Breast epithelium (tissue), 4 donors: ENCODE measurements around the gene KCNE1. TPM values are rescaled to one million over a fixed set of nuclear protein-coding genes. Genes with fewer than 3 reads are reported as not detected.
"Not testable (repeated sequence)": the region's sequence is repeated elsewhere in the genome, so short reads cannot be mapped to it uniquely, and the experiment has no call there.

Experiments used
- DNase-seq, 2 donors: peaks; one replicate each; pipeline ENCODE4 v3.0.0-alpha.2; 2019; ENCODE audit warnings: low spot score in 2 of 2
- H3K27ac ChIP-seq, 2 donors: fragments of 200-600 bp; sonication (generic) in 1 of 2; one replicate each; pipeline ENCODE4 v1.5.1; 2016 to 2019; ENCODE audit warnings: mild to moderate bottlenecking in 1 of 2
- H3K27me3 ChIP-seq, 2 donors: fragments of 200-600 bp; sonication (generic) in 1 of 2; one replicate each; pipeline versions ENCODE4 v1.5.1 to v1.6.0; 2017 to 2019; ENCODE audit warnings: control low read depth in 1 of 2, mild to moderate bottlenecking in 1 of 2
- H3K36me3 ChIP-seq: fragments of 200-600 bp; one replicate; pipeline ENCODE4 v1.5.1; 2019
- H3K4me1 ChIP-seq, 2 donors: fragments of 200-600 bp; sonication (generic); one replicate each; pipeline ENCODE4 v1.5.1; 2016 to 2019; ENCODE audit warnings: control low read depth in 1 of 2
- H3K4me3 ChIP-seq, 3 donors: fragments of 200-600 bp; sonication (generic); 1 replicate in 2 of 3; 2 replicates in 1 of 3; pipeline ENCODE4 v1.5.1; 2016 to 2019; ENCODE audit warnings: mild to moderate bottlenecking in 3 of 3, moderate library complexity in 2 of 3
- H3K9me3 ChIP-seq, 2 donors: fragments of 200-600 bp; sonication (generic) in 1 of 2; one replicate each; pipeline ENCODE4 v1.5.1; 2016 to 2019; ENCODE audit warnings: control low read depth in 1 of 2
- intact Hi-C: fragments of 100-400 bp; cut with DNase I; formaldehyde crosslinking; loops from one replicate; pipeline ENCODE4 v1.15.1; 2023; ENCODE audit warnings: low total_unique reads
- total RNA-seq, 3 donors: library from RNA; depleted of rRNA; stranded (reverse); fragments of >200 nt; gene quantifications; one replicate each; pipeline ENCODE4 v1.1.0, GENCODE V29; 2016

KCNE1 gene
- total RNA-seq, 3 donors from 2014 or later = 1.6 to 6.7 (median 2.2) TPM

DNA sequence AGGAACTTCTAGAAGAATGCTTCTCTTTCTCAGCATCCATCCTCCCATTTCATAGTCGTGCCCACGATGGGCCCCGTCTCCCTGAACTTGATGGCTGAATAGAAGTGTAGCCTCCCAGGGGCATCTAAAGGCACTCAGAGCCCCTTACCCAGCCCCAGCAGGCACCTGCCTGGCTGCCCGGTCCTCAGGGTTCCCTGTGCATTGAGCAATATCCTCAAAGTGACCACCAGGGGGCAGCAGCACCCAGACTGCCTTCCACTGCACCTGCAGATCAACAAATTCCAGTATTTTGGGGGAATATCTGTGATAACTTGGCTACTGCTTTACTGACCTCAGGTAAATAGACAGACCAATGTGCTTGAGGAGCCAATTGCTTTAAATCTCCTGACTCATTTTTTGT, 68.5 kb downstream of the KCNE1 start:
- H3K4me1 ChIP-seq, H3K27ac ChIP-seq, intact Hi-C loops, H3K9me3 ChIP-seq, H3K4me3 ChIP-seq, DNase-seq, H3K36me3 ChIP-seq, H3K27me3 ChIP-seq: not testable (repeated sequence)

DNA sequence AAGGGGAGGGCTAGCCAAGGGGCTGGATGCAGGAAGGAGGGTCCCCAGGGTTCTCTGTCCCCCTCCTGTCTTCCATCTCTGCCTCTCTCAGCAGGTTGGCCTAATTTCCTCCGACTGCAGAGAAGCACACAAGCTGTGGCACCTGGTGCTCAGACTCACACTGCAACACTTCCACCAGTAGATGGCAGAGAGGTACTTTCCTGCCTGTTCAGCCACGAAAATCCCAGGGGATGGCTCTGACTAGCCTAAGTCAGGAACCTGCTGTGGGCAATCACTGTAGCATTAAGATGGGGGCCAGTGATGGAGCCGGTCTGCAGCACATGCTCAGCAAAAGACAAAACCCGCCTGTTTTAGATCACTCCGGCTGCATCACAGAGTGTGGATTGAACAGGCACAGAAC, 82.3 kb downstream of the KCNE1 start:
- intact Hi-C loops, DNase-seq, H3K4me1 ChIP-seq, H3K27ac ChIP-seq, H3K36me3 ChIP-seq, H3K4me3 ChIP-seq, H3K27me3 ChIP-seq, H3K9me3 ChIP-seq: not testable (repeated sequence)

DNA sequence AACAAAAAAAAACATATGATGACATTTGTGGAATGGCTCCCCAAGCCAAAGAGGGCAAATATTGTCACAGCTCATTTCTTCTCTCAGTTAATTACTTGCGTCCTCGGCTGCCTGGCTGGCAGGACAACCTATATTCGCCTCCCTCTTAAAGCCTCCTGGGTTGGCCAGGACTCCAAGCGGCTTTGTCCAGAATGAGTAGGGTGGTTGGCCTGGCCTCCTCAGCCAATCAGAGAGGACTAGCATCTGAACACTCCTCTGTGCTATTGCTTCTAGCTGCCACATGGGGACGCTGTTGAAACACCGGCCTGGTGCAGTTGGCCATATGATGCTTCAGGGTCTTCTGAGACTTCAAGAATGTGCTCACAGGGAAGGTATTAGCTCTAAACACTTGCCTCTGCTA, 83.6 kb downstream of the KCNE1 start:
- DNase-seq, H3K27ac ChIP-seq, H3K36me3 ChIP-seq, H3K4me3 ChIP-seq, H3K9me3 ChIP-seq, intact Hi-C loops, H3K4me1 ChIP-seq, H3K27me3 ChIP-seq: not testable (repeated sequence)

DNA sequence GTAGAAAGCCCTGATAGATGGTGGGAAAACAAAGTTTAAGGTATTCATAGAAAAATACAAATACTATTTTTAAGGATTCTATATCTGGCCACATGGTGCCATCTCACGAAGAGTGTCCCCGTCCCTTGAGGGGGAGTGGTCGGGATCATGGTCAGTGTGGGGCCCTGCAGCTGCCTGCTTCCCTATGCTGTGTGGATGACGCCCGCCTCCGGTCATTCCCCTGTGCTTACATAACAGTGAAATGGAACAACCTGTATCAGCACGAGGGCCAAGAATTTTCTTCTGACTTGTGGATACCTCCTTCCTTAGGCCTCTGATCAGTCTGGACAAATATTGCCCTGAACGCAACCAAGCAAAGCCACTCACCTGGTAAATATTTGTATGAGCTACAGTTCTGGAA, 84.7 kb downstream of the KCNE1 start:
- H3K4me1 ChIP-seq, intact Hi-C loops, H3K36me3 ChIP-seq, H3K4me3 ChIP-seq, DNase-seq, H3K27me3 ChIP-seq, H3K27ac ChIP-seq, H3K9me3 ChIP-seq: not testable (repeated sequence)

DNA sequence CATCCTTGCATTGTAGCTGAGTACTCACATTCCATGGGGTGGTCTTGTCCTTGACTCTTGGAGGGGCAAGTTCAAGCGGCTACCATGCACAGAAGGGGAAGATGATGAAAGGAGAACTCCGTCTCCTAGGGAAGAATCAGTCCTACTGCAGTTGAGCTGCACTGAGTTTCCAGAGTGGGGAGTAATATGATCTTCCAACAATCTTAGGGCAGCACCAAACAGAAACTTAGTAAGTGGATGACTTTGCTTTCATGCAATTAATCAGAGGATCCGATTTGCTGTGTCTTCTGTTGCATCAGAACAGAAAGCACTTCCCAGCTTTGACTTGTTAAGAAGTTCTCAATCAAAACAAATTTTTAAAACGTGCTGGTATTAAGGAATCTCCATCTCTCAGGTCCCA, 88.2 kb downstream of the KCNE1 start, which contains the start of gene SMIM34:
TSS of gene SMIM34 (minus strand) at position 147 of the 400 bp plus-strand sequence. CDS start at position 35, 112 bp downstream.
- H3K36me3 ChIP-seq, H3K4me1 ChIP-seq, H3K4me3 ChIP-seq, intact Hi-C loops, DNase-seq, H3K9me3 ChIP-seq, H3K27me3 ChIP-seq, H3K27ac ChIP-seq: not testable (repeated sequence)

DNA sequence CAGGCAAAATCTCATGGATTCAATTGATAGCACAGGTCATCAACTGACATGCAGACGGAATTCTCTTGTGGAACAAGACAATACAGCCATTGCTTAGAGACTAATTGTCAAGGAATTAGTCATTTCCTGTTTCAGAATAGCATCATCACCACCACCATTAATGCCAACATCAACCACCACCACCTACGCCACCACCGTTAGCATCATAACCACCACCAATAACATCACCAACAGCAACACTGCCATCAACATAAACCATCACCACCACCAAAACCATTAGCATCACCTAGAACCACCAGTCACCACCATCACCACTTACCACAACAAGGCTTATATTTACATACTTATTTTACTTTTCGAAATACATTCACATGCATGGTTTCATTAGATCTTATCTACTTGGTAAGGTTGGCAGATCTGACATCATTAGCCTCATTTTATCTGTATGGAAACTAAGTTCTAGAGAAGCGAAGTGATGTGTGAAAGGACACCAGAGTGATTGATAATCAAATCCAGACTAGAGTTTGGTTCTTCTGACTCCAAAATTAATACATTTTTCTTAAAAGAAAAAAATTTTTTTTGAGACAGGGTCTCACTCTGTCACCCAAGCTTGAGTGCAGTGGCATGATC, 94.4 kb downstream of the KCNE1 start:
- H3K4me3 ChIP-seq, H3K27me3 ChIP-seq, DNase-seq, H3K36me3 ChIP-seq, H3K9me3 ChIP-seq, intact Hi-C loops, H3K27ac ChIP-seq, H3K4me1 ChIP-seq: not testable (repeated sequence)

DNA sequence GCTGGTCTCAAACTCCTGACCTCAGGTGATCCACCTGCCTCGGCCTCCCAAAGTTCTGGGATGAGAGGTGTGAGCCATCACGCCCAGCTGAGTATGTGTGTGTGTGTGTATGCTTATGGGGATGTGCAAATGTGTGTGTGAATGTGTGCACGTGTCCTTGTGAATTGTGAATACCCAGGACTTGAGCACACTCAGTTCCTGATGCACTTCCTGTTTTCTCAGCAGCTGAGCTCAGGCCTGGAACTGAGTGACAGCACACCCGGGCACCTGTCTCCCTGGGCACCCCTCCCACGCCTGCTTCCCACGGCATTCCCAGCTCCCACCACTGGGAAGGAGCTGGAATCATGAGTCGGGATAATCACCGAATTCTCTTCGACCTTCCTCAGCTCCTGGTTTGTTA, 104.7 kb downstream of the KCNE1 start:
- H3K4me3 ChIP-seq, H3K27ac ChIP-seq, H3K27me3 ChIP-seq, H3K9me3 ChIP-seq, DNase-seq, H3K36me3 ChIP-seq, intact Hi-C loops, H3K4me1 ChIP-seq: not testable (repeated sequence)

DNA sequence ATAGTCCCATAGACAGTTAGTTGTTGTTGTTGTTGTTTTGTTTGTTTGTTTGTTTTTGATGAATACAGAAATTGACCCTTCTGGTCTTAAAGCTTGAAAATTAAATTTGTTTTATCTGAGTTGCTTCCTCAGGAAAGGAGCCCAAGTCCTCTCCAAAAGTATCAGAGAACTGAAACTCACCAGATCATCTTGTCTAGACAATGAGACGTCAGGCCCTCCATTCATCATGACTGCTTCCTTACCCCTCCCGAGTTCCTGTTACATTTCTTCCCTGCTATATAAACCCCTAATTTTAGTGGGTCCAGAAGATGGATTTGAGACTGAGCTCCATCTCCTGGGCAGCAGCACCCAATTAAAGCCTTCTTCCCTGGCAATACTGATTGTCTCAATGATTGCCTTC, 105.3 kb downstream of the KCNE1 start:
- H3K36me3 ChIP-seq, H3K27ac ChIP-seq, intact Hi-C loops, DNase-seq, H3K4me1 ChIP-seq, H3K4me3 ChIP-seq, H3K27me3 ChIP-seq, H3K9me3 ChIP-seq: not testable (repeated sequence)

DNA sequence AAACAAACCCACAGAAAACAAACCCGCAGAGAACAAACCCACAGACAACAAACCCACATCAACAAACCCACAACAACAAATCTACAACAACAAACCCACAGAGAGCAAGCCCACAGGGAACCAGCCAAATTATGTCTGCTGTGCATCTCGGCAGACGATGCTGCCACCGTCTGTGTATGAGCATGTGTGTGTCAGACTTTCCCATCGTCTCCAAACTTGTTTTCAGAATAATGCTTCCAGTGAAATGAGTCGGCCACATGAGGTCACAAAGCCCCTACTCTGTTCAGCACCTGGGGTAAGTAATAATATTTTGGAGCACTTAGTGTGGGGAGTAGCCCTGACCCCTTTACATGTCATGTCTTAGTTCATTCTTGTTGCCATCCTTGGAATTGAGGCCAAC, 105.9 kb downstream of the KCNE1 start:
- H3K4me1 ChIP-seq, intact Hi-C loops, H3K27me3 ChIP-seq, DNase-seq, H3K27ac ChIP-seq, H3K4me3 ChIP-seq, H3K9me3 ChIP-seq, H3K36me3 ChIP-seq: not testable (repeated sequence)

DNA sequence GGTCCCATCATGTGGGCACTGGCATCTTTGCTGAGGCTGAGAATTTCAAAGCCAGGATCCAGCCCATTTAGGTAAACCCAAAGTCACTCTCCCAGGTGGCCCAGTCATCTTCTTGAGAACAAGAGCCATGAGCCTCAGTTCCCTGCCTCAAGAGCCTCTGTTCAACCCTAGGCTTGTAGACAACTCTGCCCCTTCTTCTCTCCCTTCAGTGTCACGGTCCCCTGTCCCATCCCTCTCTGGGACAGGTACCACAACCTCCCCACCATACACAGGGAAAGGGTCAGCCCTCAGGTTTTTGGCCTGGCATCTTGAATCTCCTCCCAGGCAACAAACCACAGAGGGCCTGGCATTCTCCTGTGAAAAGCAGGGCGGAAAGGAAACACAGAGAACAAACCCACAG, 106.3 kb downstream of the KCNE1 start:
- intact Hi-C loops, H3K27ac ChIP-seq, H3K4me3 ChIP-seq: not testable (repeated sequence)

DNA sequence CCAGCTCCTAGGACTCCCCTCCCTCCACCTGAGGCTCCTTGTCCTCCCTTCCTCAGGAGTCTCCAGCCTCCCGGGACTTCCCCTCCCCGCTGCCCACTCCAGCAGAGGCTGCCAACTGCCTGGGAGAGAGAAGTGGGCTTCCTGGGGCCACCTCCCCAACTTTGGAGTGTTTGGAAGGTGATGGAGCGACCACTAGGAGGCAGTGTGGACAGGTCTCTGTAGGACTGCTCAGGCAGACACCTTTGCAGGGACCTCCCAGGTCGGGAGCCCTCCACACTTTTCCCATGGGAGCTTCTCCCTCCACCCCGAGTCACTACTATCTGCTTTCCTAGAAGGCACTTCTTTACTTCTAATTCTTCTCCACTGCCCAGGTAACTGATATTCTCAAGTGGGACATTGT, 107.3 kb downstream of the KCNE1 start:
- H3K9me3 ChIP-seq, H3K4me1 ChIP-seq, DNase-seq, H3K27me3 ChIP-seq, H3K4me3 ChIP-seq, H3K27ac ChIP-seq, H3K36me3 ChIP-seq, intact Hi-C loops: not testable (repeated sequence)

More for the DNA sequence above, 106.3 kb downstream of the KCNE1 start:
- H3K27me3 ChIP-seq, H3K4me1 ChIP-seq, H3K9me3 ChIP-seq, DNase-seq, H3K36me3 ChIP-seq: not testable (repeated sequence)

DNA sequence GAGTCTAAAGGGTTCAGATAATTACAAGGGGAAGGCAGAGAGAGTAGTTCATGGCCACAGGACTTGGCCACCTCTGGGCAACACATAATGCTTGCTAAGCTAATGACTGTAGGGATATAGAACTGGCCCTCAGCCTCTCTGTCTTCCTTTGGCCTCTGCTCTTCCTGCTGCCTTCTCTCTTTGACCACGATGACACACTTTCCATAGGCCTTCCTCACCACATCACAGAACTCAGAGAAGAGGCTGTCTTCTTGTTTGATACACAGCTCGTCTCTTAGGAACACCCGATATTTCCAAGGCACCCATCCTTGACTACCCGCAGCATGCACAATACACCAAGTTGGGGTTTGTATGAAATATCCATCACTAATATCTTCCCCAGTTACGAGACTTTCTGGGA, 111.5 kb downstream of the KCNE1 start:
- intact Hi-C loops, H3K4me3 ChIP-seq, H3K4me1 ChIP-seq, H3K9me3 ChIP-seq, DNase-seq, H3K27me3 ChIP-seq, H3K36me3 ChIP-seq, H3K27ac ChIP-seq: not testable (repeated sequence)
